Panc1 (cell line): ENCODE data around the gene PRKAA1. TPM values are rescaled to one million over a fixed set of nuclear protein-coding genes. Genes with fewer than 3 reads are reported as not detected.

Source experiments
- ATAC-seq: fragments of 200-7000 bp; cut with Tn5 transposase; 2 replicates; pipeline ENCODE4 v1.9.1; 2020; ENCODE audit warnings: mild to moderate bottlenecking, moderate library complexity
- BruUV-seq: library from RNA; stranded (reverse); fragments of 400-500 nt; replicated peaks from 2 replicates; lab custom pipeline; 2021; lab: Mats Ljungman, UMichigan
- CTCF ChIA-PET: fragments of 300-600 bp; sonication (Branson Sonifier 250); formaldehyde crosslinking; loops from one replicate; lab custom pipeline; 2022; ENCODE audit warnings: antibody characterized with exemption; lab: Charles Lee
- POLR2A ChIA-PET: fragments of 300-600 bp; sonication (Branson Sonifier 250); formaldehyde crosslinking; loops from one replicate; lab custom pipeline; 2022; ENCODE audit warnings: antibody characterized with exemption; lab: Charles Lee
- DNase-seq: peaks from one replicate; pipeline ENCODE4 v3.0.0-alpha.2; 2010; ENCODE audit warnings: low read depth, low spot score
- H3K27ac ChIP-seq: 2 replicates; pipeline ENCODE4 v1.5.1; 2011; ENCODE audit warnings: mild to moderate bottlenecking, low read length, inconsistent platforms
- H3K27me3 ChIP-seq: fragments of 200-500 bp; sonication (Bioruptor generic); 2 replicates; pipeline ENCODE4 v1.6.0; 2014; ENCODE audit warnings: low read length, inconsistent platforms; ENCODE audit not compliant: control insufficient read depth, insufficient read depth
- H3K36me3 ChIP-seq: fragments of 200-500 bp; sonication (Bioruptor generic); 2 replicates; pipeline ENCODE4 v1.5.1; 2014; ENCODE audit warnings: inconsistent platforms, mild to moderate bottlenecking, low read length, moderate library complexity; ENCODE audit not compliant: control insufficient read depth, insufficient read depth
- H3K4me1 ChIP-seq: 2 replicates; pipeline ENCODE4 v1.5.1; 2011; ENCODE audit warnings: inconsistent platforms, mild to moderate bottlenecking, low read length, moderate library complexity; ENCODE audit not compliant: control insufficient read depth, insufficient read depth
- H3K4me3 ChIP-seq, 2 experiments: 2 replicates each; pipeline ENCODE4 v1.5.1; 2011 to 2012; ENCODE audit warnings: low read depth in 2 of 2, low read length in 2 of 2, mild to moderate bottlenecking in 2 of 2, inconsistent platforms in 1 of 2, moderate library complexity in 1 of 2
- H3K9me3 ChIP-seq: fragments of 200-500 bp; sonication (Bioruptor generic); 2 replicates; pipeline ENCODE4 v1.5.1; 2014; ENCODE audit warnings: low read depth, mild to moderate bottlenecking, inconsistent platforms, low read length, moderate library complexity; ENCODE audit not compliant: control insufficient read depth, insufficient read depth
- POLR2AphosphoS5 ChIP-seq: IDR thresholded peaks from 2 replicates; pipeline ENCODE4 v1.6.1; 2012; ENCODE audit warnings: mild to moderate bottlenecking, low read depth, low read length, moderate library complexity
- SIN3A ChIP-seq: IDR thresholded peaks from 2 replicates; pipeline ENCODE4 v1.6.1; 2012; ENCODE audit warnings: low read depth, mild to moderate bottlenecking, low read length, moderate library complexity, borderline replicate concordance; ENCODE audit not compliant: insufficient read depth
- TCF7L2 ChIP-seq: IDR thresholded peaks from 2 replicates; pipeline ENCODE4 v1.6.1; 2011; ENCODE audit warnings: mild to moderate bottlenecking, low read depth, low read length, inconsistent platforms
- in situ Hi-C: cut with HindIII; loops from 2 replicates; pipeline ENCODE4 v1.10.0; 2016; ENCODE audit warnings: low sequenced_read_pairs, low pct_unique_long_range_greater_than_20kb
- intact Hi-C: fragments of 100-400 bp; cut with micrococcal nuclease; formaldehyde crosslinking; loops from one replicate; pipeline ENCODE4 v1.10.0; 2022; ENCODE audit not compliant: unreplicated experiment
- total RNA-seq: library from RNA; stranded (reverse); gene quantifications from one replicate; pipeline ENCODE4 v1.2.1, GENCODE V29; 2021; ENCODE audit not compliant: unreplicated experiment
- TF ChIP-seq, protein P1 (sequence below), 2 experiments: IDR thresholded peaks; 2 replicates each; pipeline ENCODE4 v1.6.1; 2011 to 2012; ENCODE audit warnings: low read depth in 2 of 2, control low read depth in 1 of 2, low read length in 1 of 2, mild to moderate bottlenecking in 1 of 2, moderate library complexity in 1 of 2; ENCODE audit not compliant: insufficient read depth in 1 of 2
- TF ChIP-seq, protein P2 (sequence below): fragments of 450-650 bp; IDR thresholded peaks from 2 replicates; pipeline ENCODE4 v1.5.1; 2017; ENCODE audit warnings: mild to moderate bottlenecking

The PRKAA1 gene
- total RNA-seq, 1 experiment from 2014 or later, result 75.8 TPM

DNA sequence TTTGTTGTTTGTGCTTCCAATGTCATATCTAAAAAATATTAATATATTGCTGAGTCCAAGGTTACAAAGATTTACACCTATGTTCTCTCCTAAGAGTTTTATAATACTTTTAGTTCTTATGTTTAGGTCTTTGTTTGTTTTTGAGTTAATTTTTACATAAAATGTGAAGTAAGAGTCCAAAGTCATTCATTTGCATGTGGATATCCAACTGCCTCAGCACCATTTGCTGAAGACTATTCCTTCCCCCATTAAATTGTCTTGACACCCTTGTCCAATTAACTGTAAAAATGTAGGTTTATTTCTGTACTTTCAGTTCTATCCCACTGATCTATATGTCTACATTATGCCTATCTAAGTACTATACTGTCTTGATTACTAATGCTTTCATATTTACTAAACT, 78.1 kb downstream of the PRKAA1 start:
- H3K9me3 ChIP-seq, result no peaks in the 10 kb centered on the region
- H3K27ac ChIP-seq, result no peak overlapping the region
- intact Hi-C loops, result no loop called here
- no peaks in the 10 kb centered on the region for H3K36me3 ChIP-seq
- DNase-seq, result no peak
- in situ Hi-C loops, result no loop called here
- no peak for ATAC-seq
- TF ChIP-seq, protein P1, sequence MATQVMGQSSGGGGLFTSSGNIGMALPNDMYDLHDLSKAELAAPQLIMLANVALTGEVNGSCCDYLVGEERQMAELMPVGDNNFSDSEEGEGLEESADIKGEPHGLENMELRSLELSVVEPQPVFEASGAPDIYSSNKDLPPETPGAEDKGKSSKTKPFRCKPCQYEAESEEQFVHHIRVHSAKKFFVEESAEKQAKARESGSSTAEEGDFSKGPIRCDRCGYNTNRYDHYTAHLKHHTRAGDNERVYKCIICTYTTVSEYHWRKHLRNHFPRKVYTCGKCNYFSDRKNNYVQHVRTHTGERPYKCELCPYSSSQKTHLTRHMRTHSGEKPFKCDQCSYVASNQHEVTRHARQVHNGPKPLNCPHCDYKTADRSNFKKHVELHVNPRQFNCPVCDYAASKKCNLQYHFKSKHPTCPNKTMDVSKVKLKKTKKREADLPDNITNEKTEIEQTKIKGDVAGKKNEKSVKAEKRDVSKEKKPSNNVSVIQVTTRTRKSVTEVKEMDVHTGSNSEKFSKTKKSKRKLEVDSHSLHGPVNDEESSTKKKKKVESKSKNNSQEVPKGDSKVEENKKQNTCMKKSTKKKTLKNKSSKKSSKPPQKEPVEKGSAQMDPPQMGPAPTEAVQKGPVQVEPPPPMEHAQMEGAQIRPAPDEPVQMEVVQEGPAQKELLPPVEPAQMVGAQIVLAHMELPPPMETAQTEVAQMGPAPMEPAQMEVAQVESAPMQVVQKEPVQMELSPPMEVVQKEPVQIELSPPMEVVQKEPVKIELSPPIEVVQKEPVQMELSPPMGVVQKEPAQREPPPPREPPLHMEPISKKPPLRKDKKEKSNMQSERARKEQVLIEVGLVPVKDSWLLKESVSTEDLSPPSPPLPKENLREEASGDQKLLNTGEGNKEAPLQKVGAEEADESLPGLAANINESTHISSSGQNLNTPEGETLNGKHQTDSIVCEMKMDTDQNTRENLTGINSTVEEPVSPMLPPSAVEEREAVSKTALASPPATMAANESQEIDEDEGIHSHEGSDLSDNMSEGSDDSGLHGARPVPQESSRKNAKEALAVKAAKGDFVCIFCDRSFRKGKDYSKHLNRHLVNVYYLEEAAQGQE (IDR thresholded peaks at IDR 0.05; ENCODE audit: insufficient read depth in 1 of 2, low read depth in 2 of 2, low read length in 1 of 2), result no peak
- TF ChIP-seq SIN3A, result no peak
- TF ChIP-seq TCF7L2, result no peak
- TF ChIP-seq, protein P2, sequence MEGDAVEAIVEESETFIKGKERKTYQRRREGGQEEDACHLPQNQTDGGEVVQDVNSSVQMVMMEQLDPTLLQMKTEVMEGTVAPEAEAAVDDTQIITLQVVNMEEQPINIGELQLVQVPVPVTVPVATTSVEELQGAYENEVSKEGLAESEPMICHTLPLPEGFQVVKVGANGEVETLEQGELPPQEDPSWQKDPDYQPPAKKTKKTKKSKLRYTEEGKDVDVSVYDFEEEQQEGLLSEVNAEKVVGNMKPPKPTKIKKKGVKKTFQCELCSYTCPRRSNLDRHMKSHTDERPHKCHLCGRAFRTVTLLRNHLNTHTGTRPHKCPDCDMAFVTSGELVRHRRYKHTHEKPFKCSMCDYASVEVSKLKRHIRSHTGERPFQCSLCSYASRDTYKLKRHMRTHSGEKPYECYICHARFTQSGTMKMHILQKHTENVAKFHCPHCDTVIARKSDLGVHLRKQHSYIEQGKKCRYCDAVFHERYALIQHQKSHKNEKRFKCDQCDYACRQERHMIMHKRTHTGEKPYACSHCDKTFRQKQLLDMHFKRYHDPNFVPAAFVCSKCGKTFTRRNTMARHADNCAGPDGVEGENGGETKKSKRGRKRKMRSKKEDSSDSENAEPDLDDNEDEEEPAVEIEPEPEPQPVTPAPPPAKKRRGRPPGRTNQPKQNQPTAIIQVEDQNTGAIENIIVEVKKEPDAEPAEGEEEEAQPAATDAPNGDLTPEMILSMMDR, result no peak
- TF ChIP-seq POLR2AphosphoS5, result no peak
- H3K4me3 ChIP-seq, result no peak overlapping the region
- POLR2A ChIA-PET, result no interaction called here
- H3K27me3 ChIP-seq, result no peaks in the 10 kb centered on the region
- CTCF ChIA-PET, result no interaction called here
- BruUV-seq, result no TSS peak
- H3K4me1 ChIP-seq, result no peaks in the 10 kb centered on the region; the same call in 1 of the 2 replicates

DNA sequence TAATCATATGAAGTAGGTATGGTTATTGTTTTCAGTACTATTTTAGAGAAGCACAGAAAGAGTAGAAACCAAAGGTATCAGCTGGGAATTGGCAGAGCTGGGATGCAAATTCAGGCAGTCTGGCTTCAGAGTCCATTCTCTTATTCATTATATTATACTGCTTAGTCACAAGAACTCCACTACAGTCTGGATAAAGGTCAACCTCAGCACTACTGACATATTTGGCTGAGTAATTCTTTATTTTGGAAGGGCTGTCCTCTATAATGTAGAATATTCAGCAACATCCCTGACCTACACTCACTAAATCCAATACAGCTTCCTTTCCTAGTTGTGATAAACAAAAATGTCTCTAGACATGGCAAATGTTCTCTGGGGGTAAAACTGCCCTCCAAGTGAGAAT, 80.9 kb downstream of the PRKAA1 start:
- POLR2A ChIA-PET, result no interaction called here
- Histone ChIP-seq H3K4me1 (peaks cover 2% of the 10 kb centered on the region; the same call in 1 of the 2 replicates), H3K4me3 (no peak overlapping the region), H3K9me3 (no peaks in the 10 kb centered on the region), H3K27ac (no peak overlapping the region), H3K36me3 (no peaks in the 10 kb centered on the region), H3K27me3 (no peaks in the 10 kb centered on the region)
- in situ Hi-C loops, result no loop called here
- CTCF ChIA-PET, result interaction anchor here (0.6 kb wide), 1 partner anchor 27 kb away, joined by 7 read pairs; no protein-coding TSS in a partner anchor
- no peak for ATAC-seq
- intact Hi-C loops, result no loop called here
- BruUV-seq, result no TSS peak
- TF ChIP-seq, protein P1 (IDR thresholded peaks at IDR 0.05; ENCODE audit: insufficient read depth in 1 of 2, low read depth in 2 of 2, low read length in 1 of 2), result no peak
- no peak for TF ChIP-seq POLR2AphosphoS5
- TF ChIP-seq SIN3A, result no peak
- no peak for TF ChIP-seq TCF7L2
- TF ChIP-seq, protein P2, result no peak
- DNase-seq, result no peak
